CD4-positive, alpha-beta T cell treated with Interferon alpha-2 for 1 hour (primary cell): ENCODE data around the gene CCR5AS.
"Not testable (repeated sequence)": the region's sequence is repeated elsewhere in the genome, so short reads cannot be mapped to it uniquely, and the experiment has no call there.

Experiments used
- DNase-seq, 2 donors: peaks; one replicate each; pipeline ENCODE4 v3.0.0-alpha.2; 2020 to 2022

CCR5AS gene

DNA sequence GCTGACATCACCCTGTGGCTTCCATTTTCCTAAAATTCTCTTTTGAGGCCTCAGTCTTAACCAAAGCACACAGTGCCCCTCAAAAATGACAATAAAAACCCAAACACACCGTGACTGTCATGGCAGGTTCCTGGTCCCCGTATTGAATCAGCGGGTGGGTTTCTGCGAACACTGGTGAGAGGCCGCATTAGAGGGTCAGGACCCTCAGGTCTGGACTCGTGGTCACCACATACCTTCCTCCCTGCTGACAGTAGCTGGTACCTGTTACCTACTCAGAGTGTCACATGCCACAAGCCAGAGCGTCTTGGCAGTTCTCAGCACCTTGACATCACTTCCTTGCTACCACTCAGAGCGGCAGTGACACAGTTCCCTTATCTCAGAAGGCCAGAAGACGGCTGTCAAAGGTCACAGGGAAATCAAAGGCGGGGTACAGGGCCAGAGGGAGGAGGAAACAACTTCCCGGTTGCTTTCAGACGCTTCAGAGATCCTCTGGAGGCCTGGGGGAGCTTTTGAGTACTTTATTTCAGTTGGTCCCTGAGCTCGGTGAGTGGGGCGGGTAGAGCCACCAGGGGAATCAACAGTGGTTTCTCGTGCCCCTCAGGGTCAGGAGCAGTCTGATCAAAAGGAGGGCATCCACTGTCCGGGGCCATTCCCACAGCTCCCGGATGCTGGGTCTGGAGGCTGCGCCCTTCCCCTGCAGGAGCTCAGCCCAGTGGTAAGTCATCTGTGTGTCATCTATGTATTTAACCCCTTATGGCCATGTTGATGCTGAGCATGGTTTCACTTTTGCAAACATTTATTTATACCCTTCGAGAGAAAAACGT lies at the start of gene CCR5AS, which contains the start of gene CCRL2:
CCR5AS (minus strand) TSS at position 279 of the 824 bp plus-strand sequence.
CCRL2 (plus strand) TSS at position 472 of the 824 bp plus-strand sequence. CDS start 821 bp downstream, outside the sequence.
- DNase-seq = peak; percentile 65 to 78

DNA sequence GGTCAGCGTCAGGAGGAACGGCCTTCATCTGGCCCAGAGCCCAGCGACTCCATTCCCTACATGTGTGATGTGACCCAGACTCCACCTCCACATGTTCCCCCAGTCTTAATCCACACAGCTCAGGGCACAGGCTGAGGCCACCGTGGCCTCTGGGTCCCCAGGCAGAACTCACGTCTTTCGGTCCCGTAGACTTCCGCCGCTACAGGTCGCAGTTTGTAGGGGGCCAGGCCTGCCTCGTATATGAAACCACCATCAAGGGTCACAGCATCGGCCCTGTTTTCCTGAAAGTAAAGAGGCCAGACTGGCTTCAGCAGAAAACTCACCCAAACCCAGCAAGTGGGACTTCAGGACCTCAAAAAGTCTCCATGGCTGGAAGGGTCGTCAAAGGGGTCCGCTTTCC lies 49.3 kb upstream of the CCR5AS start:
- DNase-seq = no peak

DNA sequence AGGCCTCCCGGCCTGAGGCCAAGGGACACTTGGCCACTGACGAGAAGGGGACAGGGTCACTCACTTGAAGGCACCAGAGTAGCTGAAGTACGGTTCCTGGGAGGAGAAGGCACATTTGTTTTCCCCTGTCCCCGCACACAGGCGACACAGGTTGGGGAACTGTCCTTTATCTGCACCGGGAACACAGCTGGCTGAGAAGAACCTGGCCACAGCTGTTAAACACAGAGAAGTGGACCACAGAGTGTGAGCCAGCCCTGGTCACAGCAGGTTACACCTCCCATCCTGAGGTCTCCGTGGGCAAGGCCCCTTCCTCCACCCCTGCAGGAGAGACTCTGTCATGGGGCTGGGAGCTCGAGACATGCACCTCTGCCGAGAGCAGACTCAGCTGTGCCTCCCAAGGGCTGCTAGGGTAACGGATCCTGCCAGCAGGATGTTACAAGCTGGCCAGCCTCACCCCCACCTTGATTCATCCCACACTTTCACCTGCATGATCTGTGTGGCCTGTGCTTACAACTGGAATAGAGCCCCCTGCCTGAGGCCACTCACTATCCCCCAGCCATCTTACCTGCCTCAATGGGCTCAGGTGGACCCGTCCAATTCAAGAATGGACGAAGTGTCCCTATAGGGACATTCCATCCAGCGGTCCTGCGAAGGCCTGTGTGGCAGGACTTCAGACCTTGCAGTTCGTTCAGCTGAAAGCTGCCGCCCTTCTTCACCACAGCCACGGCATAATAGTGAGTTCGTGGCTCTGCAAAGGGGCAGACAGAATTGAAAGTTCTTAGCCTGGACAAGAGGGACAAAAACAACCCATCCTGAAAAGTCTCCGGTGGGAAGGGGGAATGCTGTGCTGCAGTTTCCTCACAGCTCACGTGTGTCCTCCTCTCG lies 48.6 kb upstream of the CCR5AS start:
- DNase-seq = no peak

DNA sequence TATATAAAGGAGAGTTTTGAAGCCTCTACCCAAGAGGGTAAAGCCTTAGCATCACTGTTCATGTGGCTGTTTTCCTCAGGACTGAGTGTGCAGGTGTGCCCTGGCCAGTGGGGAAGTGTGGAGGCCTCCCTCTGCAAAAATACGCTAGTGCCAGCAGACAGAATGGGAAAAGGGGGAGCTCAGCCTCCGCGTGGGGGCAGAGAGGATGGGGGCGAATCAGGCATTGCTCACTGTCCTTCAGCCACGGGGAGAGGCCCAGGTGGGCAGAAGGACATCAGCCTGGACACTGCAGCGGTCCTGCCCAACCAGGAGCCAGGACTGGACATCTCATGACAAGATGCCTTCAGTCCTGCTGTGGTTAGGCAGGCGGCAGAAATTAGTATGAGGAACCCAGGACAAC lies 47.7 kb upstream of the CCR5AS start:
- no peak for DNase-seq

DNA sequence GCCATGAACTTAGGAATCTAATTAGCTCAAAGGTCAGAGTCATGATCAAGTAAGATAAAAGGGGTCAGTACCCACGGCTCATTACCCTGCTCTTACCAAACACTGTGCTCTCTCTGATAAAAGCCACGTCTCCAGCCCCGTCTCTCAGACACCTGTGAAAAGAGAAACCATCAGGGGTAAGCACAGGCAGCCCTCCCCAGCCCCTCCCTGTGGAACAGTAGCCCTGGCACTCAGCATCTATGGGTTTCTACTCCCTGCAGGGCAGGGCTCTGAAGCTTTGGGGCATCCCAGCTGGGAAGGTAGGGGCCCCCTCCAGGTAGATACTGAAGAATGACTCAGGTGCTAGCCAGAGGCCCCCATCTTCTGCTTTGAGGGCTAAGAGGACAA lies 47.3 kb upstream of the CCR5AS start:
- no peak for DNase-seq

DNA sequence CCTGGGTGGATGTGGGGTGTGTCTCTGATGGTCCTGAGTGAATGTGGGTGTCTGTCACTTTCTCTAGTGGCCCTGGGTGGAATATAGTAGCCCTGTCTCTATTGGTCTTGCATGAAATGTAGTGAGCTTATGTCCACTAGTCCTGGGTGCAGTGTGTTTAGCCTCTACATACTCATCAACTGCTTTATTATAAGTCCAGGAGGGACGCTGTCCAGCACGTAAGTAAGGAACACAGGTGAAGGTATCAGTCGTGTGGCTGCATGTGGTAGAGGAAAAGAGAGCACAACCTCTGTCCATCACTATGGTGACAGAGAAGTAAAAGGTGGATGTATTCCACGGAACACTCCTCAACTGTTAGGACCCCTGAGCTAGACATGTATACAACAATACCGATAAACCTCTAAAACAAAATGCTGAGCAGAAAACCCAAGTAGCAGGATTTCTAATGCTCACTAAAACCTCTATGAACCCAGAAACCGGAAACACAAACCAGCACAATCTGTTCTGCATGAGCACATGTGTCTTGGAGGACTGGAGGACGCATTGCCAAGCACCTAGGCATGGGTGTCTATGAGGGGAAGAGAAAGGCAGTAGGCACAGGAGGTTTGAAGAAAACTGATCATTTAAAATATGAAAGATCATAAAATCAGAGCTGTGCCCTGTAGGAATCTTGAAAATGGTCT lies 46.8 kb upstream of the CCR5AS start:
- no peak for DNase-seq

DNA sequence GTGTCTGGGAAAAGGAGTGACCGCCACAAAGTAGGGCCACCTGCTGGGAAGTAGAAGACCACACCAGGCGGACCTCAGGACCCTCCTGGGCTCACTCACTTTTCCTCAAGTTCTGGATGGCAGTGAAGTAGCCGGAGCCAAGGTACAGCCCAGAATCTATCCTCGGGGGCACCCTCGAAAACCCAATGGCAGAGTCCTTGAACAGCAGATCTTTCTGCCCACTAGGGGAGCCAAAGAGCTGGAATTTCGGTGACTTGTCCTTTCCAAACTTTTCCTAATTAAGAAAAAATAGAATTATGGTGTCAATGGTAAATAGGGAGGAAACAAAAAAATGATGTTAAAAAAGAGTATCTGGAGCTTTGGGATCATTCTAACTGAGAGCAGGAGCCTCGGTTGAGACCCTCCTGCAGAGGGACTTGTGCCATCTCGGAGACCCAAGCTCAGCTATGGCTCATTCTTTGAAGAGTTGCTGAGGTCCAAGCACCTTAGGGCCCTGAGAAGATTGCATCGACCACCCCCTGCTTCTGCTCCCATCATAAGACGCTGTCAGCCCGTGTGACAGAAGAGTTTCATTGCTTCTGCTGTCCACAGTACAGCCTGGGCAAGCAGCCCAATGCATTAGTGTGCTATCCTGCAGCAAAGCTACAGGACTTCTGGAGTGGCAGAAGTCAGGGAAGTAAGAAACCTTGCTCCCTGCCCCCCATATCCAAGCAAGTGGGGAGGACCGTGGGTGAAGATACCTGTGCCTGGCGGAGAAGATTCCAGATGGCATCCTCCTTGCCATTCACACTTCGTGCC lies 43.1 kb upstream of the CCR5AS start:
- DNase-seq = no peak

DNA sequence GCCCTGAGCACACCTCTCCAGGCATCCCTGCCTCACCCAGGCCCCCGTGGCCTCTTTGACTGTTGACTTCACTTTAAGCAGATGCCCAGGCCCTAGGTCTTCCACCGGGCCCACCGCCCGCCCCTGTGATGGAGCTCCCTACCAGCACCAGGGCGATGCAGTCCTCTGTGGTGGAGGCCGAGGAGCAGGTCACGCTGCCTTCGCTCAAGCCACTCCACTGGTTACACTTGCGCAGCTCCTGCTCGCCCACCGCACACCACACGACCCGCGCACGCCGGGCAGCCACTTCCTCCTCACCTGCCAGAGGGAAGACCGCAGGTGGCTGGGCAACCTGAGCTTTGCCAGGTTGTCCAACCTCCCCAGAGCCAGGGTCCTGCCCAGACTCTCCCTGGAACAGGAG lies 41.9 kb upstream of the CCR5AS start:
- DNase-seq = no peak

DNA sequence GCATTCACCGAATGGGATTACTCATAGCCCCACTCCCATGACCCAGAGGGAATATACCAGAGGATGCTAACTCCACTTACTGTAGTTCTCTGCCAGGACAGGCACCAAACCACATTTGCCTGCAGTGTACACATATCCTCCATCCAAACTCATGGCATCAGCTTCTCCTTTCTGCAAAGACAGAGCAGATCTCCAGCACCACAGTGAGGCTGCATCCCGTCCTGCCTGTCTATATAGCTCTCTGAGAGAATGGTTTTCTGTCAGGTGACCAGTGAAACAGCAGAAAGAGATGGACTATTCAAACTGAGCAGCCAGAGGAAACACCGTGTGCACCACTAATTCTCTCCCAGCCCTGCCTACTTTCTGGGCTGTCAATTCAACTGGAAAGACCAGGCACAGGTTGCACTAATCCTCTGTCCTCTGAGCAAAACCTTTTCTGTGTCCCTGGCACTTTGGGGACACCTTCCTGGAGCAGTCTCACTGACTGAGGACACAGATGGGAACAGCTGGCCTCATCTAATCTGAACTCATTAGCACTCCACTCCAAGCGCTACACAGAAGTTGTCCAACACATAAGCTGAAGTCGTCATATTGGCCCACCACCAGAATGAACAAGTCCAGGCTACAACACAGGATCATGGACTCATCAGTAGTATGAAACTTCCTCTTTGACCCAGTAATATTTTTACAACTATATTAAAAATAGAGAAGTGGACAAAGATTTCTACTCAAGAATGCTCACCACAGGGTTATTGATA lies 40.5 kb upstream of the CCR5AS start:
- no peak for DNase-seq

DNA sequence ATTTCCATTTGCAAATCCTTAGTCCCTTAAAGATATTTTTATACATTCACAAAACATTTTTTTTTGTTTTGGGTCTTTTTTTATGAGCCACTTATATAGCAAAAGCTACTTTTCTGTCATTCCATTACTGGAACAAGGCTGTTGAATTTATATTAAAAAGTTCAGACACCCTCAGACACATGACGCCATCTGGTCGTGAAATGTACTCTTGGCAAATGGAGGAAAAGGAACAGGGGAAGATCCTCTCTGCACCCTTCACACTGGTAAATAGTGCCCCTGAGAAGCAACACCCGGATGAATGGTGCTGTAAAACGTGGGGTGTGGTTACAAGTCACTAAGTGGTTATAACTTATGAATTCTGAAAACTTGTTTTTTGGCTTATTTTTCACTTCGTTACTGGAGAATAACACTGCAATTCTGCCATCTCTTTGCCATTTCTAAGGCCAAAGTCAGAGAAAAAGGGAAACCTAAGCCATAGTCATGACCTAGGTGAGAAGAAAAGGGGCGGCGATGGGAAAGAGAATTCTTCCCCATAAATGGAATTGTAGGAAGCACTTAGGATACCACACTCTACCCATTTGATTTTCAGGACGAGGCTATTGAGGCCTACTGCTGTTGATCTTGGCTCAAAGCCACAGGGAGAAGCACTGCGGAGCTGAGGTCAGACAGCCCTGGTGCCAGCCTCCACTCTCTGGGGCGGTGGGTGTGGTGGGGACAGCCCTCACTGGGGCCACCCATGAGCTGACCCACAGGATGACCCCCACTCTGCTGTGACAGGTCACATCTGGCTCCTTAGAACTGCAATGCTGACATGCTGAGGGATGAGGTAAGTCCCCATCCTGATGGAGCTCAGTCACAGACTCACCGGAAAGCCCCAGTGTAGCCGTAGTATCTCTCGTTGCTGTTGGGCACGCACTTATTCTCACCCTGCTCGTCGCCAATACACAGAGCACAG lies 36.0 kb upstream of the CCR5AS start:
- peak; percentile 29 to 58 for DNase-seq

DNA sequence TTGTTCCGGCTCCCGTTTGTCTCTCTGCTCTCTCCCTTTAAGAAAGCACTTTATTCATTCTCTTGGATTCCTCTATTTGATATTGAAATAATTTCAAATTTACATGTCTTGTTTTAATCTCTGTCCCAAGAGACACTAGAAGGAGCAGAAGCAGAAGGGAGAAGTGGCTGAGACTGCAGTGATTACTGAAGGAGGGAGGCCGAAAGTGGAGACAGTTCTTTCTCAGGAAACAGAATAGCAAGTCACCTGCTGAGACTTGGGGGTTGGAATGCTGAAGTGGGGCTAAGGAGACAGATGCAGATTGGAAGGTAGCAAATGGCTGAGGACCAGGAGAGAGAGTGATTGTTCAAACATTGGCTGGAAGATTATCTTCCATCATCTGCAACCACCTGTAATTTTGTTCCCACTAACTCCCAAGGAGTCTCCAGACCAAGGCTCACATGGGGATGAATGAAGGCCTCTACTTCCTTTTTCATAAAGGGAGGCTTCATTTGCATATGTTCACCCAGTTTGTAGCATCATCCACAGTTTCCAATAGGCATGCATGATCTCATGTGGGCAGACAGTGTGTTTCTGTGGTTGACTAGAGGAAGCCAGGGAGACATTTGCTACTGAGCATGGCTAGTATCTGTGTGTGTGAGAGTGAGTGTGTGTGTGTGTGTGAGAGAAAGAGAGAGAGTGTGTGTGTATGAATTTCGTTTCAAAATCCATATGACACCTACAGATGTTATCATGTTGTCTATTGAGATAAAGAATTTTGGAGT lies 33.8 kb upstream of the CCR5AS start:
- peak; percentile 28 to 42 for DNase-seq

DNA sequence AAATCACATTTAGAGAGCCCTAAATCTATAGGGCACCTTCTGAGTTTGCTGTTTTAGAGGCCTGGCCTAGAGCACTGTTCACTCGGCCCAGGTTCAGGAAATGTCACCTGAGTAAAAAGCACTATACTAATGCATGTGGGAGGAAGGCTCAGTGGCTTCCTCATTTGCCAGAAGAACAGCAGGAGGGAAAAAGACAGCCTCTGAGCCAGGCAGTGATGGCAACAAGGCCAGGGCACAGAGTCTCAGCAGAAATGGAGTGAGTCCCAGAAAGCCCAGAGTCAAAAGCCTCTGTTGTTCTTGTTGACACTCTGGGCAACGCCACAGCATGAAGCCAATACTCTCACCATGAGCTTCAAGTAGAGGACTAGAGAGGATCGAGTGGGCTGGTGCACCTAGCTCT lies 32.0 kb upstream of the CCR5AS start:
- no peak for DNase-seq

DNA sequence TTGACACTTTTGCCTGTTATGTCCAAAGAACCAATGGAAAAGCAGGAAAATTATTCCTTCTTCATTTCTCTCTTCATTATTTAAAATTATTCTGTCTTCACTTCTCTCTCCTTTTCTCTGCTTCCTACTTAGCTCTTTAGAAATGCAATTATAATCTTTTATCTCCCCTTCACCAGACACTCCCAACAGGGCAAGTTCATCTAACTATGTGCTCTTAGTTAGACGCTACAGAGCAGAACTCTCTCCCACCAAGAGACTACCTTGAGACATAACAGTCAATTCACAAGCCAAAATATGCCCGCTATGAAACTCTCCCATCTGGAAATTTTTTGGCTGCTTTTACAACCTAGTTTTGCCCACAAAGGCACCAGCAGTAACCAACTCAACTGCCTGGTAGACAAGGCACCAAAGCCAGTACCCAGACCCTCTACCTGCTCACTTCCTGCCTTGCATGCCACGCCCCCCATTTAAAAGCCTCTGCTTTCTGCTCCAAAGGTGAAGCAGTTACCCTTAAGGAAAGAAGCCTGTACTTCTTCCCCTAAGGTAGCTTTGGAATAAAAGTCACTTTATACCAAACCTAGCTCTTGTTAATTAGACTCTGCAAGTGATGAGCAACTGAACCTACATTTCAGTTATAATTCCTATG lies 28.3 kb upstream of the CCR5AS start:
- no peak for DNase-seq

DNA sequence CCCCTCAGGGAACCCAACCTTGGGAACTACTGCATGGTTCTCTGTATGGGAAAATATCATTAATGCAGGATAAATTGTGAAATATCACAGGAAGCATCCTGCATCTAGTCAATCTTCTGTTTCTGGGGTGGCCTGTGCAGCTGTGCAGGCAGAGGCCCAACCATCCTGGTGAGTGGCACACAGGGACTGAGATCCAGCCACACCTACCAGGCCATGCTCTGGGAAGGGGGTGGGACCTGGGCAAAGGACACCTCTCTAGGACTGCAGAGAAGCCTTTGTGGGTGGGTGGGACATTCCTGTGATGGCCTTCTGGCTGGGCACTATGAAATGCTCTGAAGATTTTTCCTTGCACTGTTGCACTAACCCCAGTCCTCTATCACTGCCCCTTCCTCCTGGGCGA lies 27.0 kb upstream of the CCR5AS start:
- no peak for DNase-seq

DNA sequence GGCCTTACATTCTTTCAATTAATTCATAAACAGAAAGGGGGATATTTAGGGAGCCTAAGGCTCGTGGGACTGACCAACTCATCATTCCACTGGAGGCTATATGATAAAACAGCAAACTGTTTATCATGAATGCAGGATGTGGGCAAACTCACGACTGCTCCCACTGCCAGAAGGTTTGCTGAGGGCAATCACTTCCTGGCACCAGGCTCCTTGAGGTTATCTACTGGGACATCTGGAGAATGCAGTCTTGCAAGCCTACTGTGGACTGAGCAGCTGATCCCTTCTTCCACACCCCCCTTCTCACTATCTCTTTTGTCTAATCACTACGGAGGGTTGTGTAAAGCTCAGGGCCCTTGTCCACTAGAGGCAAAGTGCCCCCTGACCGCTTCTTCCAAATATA lies 26.3 kb upstream of the CCR5AS start:
- DNase-seq = not testable (repeated sequence)

DNA sequence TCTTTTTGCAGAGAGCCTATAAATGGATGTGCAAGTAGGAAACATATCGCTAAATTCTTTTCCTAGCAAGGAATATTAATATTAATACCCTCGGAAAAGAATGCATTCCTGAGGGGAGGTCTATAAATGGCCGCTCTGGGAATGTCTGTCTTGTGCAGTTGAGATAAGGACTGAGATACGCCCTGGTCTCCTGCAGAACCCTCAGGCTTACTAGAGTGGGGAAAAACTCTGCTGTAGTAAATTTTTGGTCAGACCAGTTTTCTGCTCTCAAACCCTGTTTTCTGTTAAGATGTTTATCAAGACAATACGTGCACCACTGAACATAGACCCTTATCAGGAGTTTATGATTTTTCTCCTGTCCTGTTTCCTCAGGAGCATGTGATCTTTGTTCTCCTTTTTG lies 25.0 kb upstream of the CCR5AS start:
- not testable (repeated sequence) for DNase-seq

DNA sequence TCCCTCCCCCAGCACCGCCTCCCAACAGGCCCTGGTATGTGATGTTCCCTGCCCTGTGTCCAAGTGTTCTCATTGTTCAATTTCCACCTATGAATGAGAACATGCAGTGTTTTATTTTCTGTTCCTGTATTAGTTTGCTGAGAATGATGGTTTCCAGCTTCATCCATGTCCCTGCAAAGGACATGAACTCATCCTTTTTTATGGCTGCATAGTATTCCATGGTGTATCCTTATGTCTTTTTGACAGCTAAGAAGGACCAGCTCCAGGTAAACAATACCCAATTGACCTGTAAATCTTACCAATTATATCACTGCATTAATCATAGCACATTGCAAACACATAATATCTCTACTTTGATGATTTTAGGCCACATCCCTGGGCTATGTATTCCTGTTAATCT lies 24.0 kb upstream of the CCR5AS start:
- not testable (repeated sequence) for DNase-seq

DNA sequence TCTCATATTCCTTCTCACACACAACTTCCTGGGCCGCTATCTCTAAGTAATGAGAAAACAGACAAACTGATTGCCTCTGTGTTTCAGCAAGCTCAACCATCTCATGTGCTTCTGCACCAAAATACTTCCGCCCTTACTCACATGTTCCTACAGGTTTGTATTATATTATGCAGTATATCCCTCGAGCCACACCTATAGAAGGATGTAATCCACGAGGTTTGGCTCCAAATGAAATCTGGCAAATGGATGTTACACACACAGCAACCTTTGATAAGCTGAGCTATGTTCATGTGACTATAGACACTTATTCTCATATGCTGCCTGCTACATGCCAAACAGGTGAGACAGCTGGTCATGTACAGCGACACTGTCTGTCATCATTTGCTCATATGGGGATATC lies 22.8 kb upstream of the CCR5AS start:
- DNase-seq = no peak

DNA sequence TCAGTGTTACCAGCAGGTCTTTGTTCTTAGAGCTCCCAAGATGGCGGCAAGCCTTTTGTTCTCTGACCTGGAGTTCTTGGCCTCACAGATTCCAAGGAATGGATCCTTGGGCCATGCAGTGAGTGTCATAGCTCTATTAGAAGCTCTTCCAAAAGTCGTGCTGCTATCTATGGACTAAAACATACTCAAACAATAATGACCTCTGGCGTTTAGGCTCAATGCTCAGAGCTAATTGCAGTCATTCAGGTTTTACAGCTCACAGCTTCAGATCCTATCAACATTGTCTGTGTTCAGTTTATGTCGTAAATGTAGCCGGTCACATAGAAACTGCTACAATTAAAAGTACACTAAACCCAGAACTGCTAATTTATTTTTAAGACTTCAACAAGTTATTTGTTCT lies 22.4 kb upstream of the CCR5AS start:
- DNase-seq = no peak
